Fibroblast of peridontal ligament (primary cell): ENCODE results near the gene PFN2.

ENCODE experiments used
- DNase-seq: peaks from one replicate; pipeline ENCODE4 v3.0.0-alpha.2; 2010; ENCODE audit errors: extremely low read depth

The PFN2 gene

GRCh38 chr3:149919509-149919908, 51.2 kb downstream of the PFN2 start:
- no peak for DNase-seq

GRCh38 chr3:149917124-149917667, 53.5 kb downstream of the PFN2 start:
- no peak for DNase-seq
